Peyer's patch (tissue), 4 donors: Measurements from ENCODE around the gene CDK8. TPM values are rescaled to one million over a fixed set of nuclear protein-coding genes. Genes with fewer than 3 reads are reported as not detected.

ENCODE experiments used
- DNase-seq, 3 donors: peaks; one replicate each; pipeline ENCODE4 v3.0.0-alpha.2; 2017 to 2019
- H3K27ac ChIP-seq, 4 donors: fragments of 200-600 bp; sonication (generic); one replicate each; pipeline ENCODE4 v1.5.1; 2016 to 2019
- H3K27me3 ChIP-seq, 2 donors: fragments of 200-600 bp; sonication (generic); one replicate each; pipeline ENCODE4 v1.5.1; 2019
- H3K36me3 ChIP-seq, 3 donors: fragments of 200-600 bp; sonication (generic); one replicate each; pipeline ENCODE4 v1.5.1; 2016 to 2019
- H3K4me1 ChIP-seq, 4 donors: fragments of 200-600 bp; sonication (generic); one replicate each; pipeline ENCODE4 v1.5.1; 2016 to 2019
- H3K4me3 ChIP-seq, 4 donors: fragments of 200-600 bp; sonication (generic); 1 replicate in 3 of 4; 2 replicates in 1 of 4; pipeline ENCODE4 v1.5.1; 2016 to 2019; ENCODE audit warnings: mild to moderate bottlenecking in 1 of 4
- H3K9me3 ChIP-seq, 4 donors: fragments of 200-600 bp; sonication (generic); one replicate each; pipeline ENCODE4 v1.5.1; 2016 to 2019; ENCODE audit warnings: mild to moderate bottlenecking in 1 of 4
- CTCF ChIP-seq, 6 experiments: fragments of 450-650 bp in 4 of 6; fragments of 200-600 bp in 2 of 6; sonication (generic) in 1 of 6; IDR thresholded peaks; one replicate each; pipeline ENCODE4 v1.5.1; 2017 to 2019; ENCODE audit warnings: antibody characterized with exemption in 6 of 6, mild to moderate bottlenecking in 3 of 6, moderate library complexity in 1 of 6
- POLR2A ChIP-seq, 2 donors: fragments of 450-650 bp; IDR thresholded peaks; one replicate each; pipeline ENCODE4 v1.5.1; 2017; ENCODE audit warnings: antibody characterized with exemption in 2 of 2, mild to moderate bottlenecking in 2 of 2, moderate library complexity in 2 of 2
- total RNA-seq, 4 donors: library from RNA; depleted of rRNA; stranded (reverse); fragments of >200 nt; gene quantifications; one replicate each; pipeline ENCODE4 v1.1.0, GENCODE V29; 2016

Gene CDK8
- total RNA-seq, 4 donors from 2014 or later: 16.8 to 22.3 (median 20.8) TPM

- H3K27ac ChIP-seq: no peak overlapping the region
- no peaks in the 10 kb centered on the region for H3K9me3 ChIP-seq
- peaks cover 0 to 51% (median 0%) of the 10 kb centered on the region in 3 donors for H3K36me3 ChIP-seq
- H3K4me3 ChIP-seq: no peak overlapping the region
- no peak for TF ChIP-seq POLR2A (IDR thresholded peaks at IDR 0.05)
- no peak for TF ChIP-seq CTCF (IDR thresholded peaks at IDR 0.05)
- no peak for DNase-seq
- H3K4me1 ChIP-seq: peaks cover 0 to 25% (median 0%) of the 10 kb centered on the region in 4 donors
- H3K27me3 ChIP-seq: no peaks in the 10 kb centered on the region
Measured at GRCh38 chr13:26219726-26220125, 34.2 kb upstream of the CDK8 start.

DNA sequence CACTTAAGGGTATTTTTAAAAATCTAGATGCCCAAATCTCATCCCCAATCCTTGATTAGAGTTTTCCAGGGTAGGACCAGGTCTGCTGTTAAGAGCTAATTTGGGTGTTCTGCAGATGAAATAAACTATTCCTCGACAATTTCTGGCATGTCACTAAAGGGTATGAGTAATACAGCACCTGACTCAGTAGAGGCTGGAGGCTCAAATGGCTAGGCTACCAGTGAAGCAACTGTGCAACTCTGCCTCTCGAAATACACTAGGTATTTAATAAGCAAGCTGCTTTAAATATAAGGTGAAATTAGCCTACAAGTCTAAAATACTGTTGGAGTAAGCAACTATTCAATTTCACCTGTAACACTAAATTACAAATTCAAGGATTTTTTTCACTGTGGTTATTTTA lies 33.4 kb upstream of the CDK8 start:
- no peaks in the 10 kb centered on the region for H3K9me3 ChIP-seq
- no peak for DNase-seq

GRCh38 chr13:26221399-26221720 lies 32.6 kb upstream of the CDK8 start:
- DNase-seq: no peak
- Histone ChIP-seq H3K27ac (peak overlapping the region; percentile 93 to 99 (median 96)), H3K27me3 (no peaks in the 10 kb centered on the region), H3K4me1 (peaks cover 0 to 25% (median 0%) of the 10 kb centered on the region in 4 donors), H3K9me3 (no peaks in the 10 kb centered on the region), H3K4me3 (peak overlapping the region; percentile 73 to 92 (median 80)), H3K36me3 (peaks cover 0 to 34% (median 0%) of the 10 kb centered on the region in 3 donors)
- no peak for TF ChIP-seq CTCF (IDR thresholded peaks at IDR 0.05)
- TF ChIP-seq POLR2A (IDR thresholded peaks at IDR 0.05): no peak

More for the DNA sequence above, 33.4 kb upstream of the CDK8 start:
- H3K27ac ChIP-seq: no peak overlapping the region
- TF ChIP-seq CTCF (IDR thresholded peaks at IDR 0.05) (no peak), POLR2A (IDR thresholded peaks at IDR 0.05) (no peak)
- peak overlapping the region in 3 of 4 donors; percentile 73 to 92 (median 84) for H3K4me3 ChIP-seq
- no peaks in the 10 kb centered on the region for H3K27me3 ChIP-seq
- H3K36me3 ChIP-seq: peaks cover 0 to 42% (median 0%) of the 10 kb centered on the region in 3 donors
- peaks cover 0 to 25% (median 0%) of the 10 kb centered on the region in 4 donors for H3K4me1 ChIP-seq

- H3K27ac ChIP-seq: peak within 1 kb of the TSS; percentile 93 to 99 (median 96)
Measured at GRCh38 chr13:26221721-26222519, 32.0 kb upstream of the CDK8 start, which contains the start of gene RNF6. TSS of gene RNF6 (minus strand) at chr13:26222314. CDS start at chr13:26219649, 2,665 bp downstream.

DNA sequence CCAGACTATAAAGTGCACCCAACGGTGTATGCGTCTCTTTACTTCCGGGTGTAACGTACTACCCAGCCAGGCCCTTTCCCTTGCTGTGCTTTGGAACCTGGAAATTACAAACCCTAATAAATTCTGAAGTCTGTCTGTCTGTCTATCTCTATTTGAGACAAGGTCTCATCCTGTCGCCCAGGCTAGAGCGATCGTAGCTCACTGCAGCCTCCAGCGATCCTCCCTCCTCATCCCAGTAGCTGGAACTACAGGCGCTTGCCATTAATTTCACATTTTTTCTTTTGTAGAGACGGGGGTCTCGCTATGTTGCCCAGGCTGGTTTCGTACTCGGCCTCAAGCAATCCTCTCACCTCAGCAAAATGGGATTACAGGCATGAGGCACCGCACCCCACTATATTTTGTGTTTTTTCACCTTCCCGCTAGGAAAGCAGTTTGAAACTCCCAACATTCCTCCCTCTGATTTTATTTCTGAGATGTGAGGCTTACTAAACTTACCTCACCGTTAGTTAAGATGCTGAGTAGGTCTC lies 31.3 kb upstream of the CDK8 start:
- TF ChIP-seq POLR2A (IDR thresholded peaks at IDR 0.05) (no peak), CTCF (IDR thresholded peaks at IDR 0.05) (no peak)
- H3K4me3 ChIP-seq: peak overlapping the region; percentile 73 to 92 (median 80)
- H3K4me1 ChIP-seq: peaks cover 0 to 25% (median 0%) of the 10 kb centered on the region in 4 donors
- H3K27ac ChIP-seq: peak overlapping the region; percentile 93 to 99 (median 96)
- peaks cover 0 to 22% (median 0%) of the 10 kb centered on the region in 3 donors for H3K36me3 ChIP-seq
- no peaks in the 10 kb centered on the region for H3K9me3 ChIP-seq
- H3K27me3 ChIP-seq: no peaks in the 10 kb centered on the region
- no peak for DNase-seq

More at GRCh38 chr13:26221721-26222519, 32.0 kb upstream of the CDK8 start, which contains the start of gene RNF6:
- Histone ChIP-seq H3K36me3 (peaks cover 0 to 29% (median 0%) of the 10 kb centered on the region in 3 donors), H3K4me3 (peak within 1 kb of the TSS; percentile 73 to 92 (median 80)), H3K9me3 (no peaks in the 10 kb centered on the region), H3K4me1 (peaks cover 0 to 25% (median 0%) of the 10 kb centered on the region in 4 donors), H3K27me3 (no peaks in the 10 kb centered on the region)
- peak; percentile 89 to 98 (median 97) for DNase-seq
- TF ChIP-seq CTCF (IDR thresholded peaks at IDR 0.05): peak in 1 of 6 experiments; percentile 34
- peak; percentile 46 to 59 for TF ChIP-seq POLR2A (IDR thresholded peaks at IDR 0.05)
